GM12873 (cell line): ENCODE measurements around the gene PAX7.

Source experiments
- CTCF ChIP-seq: IDR thresholded peaks from 2 replicates; pipeline ENCODE4 v1.5.1; 2012; ENCODE audit warnings: low read depth, mild to moderate bottlenecking, moderate library complexity, low read length, control low read depth; ENCODE audit not compliant: insufficient read depth; ENCODE audit errors: missing control alignments

Gene PAX7

GRCh38 chr1:18760156-18760555 is 129.5 kb downstream of the PAX7 start:
- TF ChIP-seq CTCF = no peak

GRCh38 chr1:18761948-18762840 is 131.5 kb downstream of the PAX7 start:
- no peak for TF ChIP-seq CTCF

- no peak for TF ChIP-seq CTCF
These were observed 133.7 kb downstream of the PAX7 start for GRCh38 chr1:18764362-18764761.

GRCh38 chr1:18765725-18766124 is 135.1 kb downstream of the PAX7 start:
- no peak for TF ChIP-seq CTCF

- no peak for TF ChIP-seq CTCF
These were observed 135.7 kb downstream of the PAX7 start for GRCh38 chr1:18766328-18766727.

GRCh38 chr1:18768086-18768485 is 137.4 kb downstream of the PAX7 start:
- TF ChIP-seq CTCF = no peak

GRCh38 chr1:18769140-18769539 is 138.5 kb downstream of the PAX7 start:
- TF ChIP-seq CTCF = no peak
